ENCODE data around the gene ITPK1.

GRCh38 chr14:93109572-93110481 is 5.9 kb downstream of the ITPK1 start:
- TF ChIP-seq EZH2 (IDR thresholded peaks at IDR 0.05) (no peak), POLR2AphosphoS5 (IDR thresholded peaks at IDR 0.05; ENCODE audit: borderline replicate concordance, low read depth, low read length) (no peak), FOXP2 (optimal IDR thresholded peaks at IDR 0.05; ENCODE audit: control extremely low read depth, extremely low read length, insufficient read depth) (no peak)

All from SK-N-MC (cell line).